HG03457 (cell line): ENCODE measurements around the gene GPR141.
"Not testable (repeated sequence)": the region's sequence is repeated elsewhere in the genome, so short reads cannot be mapped to it uniquely, and the experiment has no call there.

Experiments used
- ATAC-seq: cut with Tn5 transposase; IDR thresholded peaks from one replicate; pipeline ENCODE4 v1.9.1; 2021; ENCODE audit warnings: moderate number of reproducible peaks; ENCODE audit not compliant: unreplicated experiment

The GPR141 gene

DNA sequence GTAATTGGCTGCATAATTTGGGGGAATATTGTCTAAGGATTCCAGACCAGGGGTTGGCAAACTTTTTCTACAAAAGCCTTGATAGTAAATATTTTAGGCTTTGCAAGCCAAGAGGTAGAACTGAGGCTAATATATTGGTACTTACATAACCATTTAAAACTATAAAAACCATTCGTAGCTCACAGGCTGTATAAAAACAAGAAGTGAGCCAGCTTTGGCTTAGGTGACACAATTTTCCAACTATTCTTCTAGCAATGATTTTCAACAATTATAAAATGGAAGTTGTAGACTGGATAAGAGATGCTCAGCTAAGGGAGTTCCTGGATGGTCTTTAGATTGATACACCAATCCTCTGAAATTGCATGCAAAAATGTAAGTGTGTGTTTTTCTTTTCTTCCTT is 1.4 kb downstream of the GPR141 start:
- no peak for ATAC-seq

DNA sequence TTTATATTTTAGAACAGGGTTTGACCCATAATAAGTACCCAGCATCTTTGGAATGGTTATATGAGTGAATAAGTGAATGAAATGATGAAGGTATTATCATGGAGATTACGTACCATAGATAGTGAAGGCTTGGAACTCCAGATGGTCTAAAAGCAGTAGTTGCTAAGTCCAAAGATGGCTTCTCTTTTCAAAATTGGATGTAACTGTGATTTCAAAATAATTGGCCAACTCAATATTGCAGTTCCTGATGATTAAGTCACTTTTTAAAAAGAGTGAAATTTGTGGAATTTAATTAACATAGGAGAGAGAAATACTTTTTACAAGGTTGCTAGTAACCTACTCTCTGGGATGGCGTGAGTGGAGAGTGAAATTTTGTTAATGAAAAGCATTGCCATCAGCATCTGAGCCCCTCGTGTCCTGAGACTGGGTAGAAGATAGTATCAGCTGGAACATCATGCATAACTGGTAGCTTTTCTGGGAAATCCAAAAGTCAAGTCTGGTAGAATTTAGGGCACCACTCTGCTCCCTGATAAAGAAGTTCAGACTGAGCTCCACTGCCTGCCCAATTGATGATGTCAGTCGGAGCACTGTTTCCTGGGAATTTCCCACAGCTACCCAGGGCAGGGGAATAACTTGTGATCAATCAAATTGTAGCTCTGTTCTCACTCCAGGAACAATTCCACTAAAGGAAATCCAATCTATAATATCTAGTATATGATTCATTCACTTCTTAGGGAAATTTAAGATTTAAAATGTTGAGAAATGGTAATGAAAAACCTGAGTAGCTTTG is 3.2 kb downstream of the GPR141 start:
- no peak for ATAC-seq

DNA sequence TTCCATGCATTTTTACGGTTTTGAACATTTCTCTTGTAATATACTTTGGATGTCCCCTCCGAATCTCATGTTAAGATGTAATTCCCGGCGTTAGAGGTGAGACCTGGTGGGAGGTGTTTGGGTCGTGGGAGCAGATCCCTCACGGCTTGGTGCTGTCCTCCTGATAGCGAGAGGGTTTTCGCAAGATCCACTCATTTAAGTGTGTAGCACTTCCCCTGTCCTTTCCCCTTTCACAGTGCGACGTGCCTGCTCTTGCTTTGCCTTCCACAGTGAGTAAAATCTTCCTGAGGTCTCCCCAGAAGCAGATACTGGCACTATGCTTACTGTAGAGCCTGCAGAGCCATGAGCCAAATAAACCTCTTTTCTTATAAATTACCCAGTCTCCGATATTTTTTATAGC is 6.6 kb downstream of the GPR141 start:
- no peak for ATAC-seq

DNA sequence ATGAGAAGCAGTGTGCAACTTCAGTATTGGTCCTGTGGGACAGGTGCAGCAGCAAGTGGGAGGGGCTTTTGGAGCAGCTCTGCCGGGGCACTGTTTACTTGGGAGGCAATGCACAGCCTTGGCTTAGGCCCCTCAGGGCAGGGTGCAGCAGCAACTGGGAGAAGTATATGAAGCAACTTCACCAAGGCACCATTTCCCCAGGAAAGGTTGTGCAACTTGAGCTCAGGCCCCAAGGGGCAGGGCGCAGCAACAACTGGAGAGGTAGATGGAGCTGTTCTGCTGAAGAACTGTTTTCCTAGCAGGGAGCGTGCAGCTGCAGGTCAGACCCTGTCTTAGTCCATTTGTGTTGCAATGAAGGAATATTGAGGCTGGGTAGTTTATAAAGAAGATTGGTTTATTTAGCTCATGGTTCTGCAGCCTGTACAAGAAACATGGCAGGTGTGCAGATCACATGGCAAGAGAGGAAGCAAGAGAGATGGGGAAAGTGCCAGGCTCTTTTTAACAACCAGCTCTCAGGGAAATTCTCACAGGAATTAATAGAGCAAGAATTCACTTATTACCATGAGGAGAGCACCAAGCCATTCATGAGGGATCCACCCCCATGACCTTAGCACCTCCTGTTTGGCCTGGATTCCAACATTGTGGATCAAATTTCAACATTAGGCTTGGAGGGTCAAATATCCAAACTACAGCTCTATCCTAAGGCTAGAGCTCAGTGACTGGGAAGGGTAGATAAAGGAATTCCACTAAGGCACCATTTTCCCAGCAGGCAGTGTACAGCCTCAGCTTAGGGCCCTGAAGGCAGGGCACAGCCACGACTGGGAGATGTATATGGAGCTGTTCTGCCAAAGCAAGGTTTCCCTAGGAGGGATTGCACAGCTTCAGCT is 10.9 kb downstream of the GPR141 start:
- no peak for ATAC-seq

DNA sequence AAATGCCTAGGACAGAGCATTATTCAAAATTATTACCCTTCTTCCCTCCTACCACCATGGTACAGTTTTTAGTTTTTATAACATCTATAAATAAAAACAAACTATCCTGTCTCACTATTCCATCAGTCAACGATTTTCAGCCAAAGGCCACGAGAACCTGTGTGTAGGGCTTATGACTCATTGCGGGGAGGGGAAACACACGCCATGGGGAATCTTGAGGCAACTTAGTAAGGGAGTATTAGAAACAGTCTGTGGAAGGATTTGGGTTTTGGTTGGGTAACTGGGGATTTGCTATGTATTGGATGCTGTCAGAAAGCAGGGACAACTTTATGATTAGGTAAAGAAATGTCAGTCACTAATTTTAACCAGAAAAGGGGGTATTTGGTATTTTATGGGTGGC is 14.7 kb downstream of the GPR141 start:
- no peak for ATAC-seq

DNA sequence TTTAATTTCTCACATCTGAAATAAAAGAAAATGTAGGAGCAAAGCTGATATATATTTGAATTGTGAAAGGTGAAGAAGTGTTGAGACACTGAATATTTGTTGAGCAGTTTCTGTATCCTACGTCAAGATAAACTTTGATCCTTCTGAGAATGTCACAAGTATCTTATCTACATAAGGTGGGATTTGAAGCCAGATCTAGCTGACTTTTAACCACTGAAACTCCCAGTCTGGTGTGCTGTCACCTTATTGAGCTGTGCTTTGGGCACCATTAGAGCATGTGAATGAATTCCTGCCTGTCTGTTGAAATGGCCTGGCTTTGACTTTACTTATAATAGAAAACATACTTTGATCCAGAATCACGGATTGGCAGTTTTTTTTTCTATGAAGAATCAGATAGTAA is 15.2 kb downstream of the GPR141 start:
- no peak for ATAC-seq

DNA sequence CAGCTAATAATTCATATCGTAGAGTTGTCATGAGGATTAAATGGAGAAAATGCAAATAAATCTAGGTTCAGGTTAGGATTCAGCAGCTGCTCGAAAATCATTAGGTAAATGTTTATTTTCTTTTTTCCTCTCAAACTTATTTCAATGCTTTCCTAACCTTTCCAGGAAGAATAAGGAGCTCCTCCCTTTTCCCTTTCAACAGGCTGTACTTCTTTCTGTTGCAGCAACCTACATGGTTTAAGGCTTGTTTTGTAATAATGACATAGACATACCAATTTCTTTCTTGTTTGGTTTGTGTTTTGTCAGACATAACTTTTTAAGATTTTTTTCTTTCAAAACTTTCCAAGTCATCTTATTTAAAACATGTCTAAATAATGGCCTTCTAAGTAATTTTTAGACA is 18.2 kb downstream of the GPR141 start:
- no peak for ATAC-seq

- no peak for ATAC-seq
These were observed 19.8 kb downstream of the GPR141 start for GRCh38 chr7:37703361-37703760.

DNA sequence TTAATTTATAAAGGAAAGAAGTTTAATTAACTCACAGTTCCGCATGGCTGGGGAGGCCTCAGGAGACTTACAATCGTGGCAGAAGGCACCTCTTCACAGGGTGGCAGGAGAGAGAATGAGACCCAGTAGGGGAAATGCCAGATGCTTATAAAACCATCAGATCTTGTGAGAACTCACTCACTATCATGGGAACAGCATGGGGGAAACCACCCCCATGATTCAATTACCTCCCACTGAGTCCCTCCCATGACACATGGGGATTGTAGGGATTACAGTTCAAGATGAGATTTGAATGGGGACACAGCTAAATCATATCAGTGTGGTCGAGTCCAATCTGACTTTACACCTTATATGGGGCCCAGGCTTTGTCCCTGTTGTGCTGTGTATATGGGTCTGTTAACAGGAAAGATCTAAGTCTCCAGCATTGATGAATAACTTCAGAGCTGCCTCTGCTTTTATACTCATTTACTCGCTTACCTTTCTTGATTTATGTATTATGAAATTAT is 20.8 kb downstream of the GPR141 start:
- ATAC-seq: not testable (repeated sequence)

GRCh38 chr7:37705976-37706375 is 22.4 kb downstream of the GPR141 start:
- ATAC-seq: no peak

GRCh38 chr7:37706804-37707203 is 23.2 kb downstream of the GPR141 start:
- ATAC-seq: no peak

GRCh38 chr7:37707754-37708485 is 24.4 kb downstream of the GPR141 start:
- ATAC-seq: no peak

DNA sequence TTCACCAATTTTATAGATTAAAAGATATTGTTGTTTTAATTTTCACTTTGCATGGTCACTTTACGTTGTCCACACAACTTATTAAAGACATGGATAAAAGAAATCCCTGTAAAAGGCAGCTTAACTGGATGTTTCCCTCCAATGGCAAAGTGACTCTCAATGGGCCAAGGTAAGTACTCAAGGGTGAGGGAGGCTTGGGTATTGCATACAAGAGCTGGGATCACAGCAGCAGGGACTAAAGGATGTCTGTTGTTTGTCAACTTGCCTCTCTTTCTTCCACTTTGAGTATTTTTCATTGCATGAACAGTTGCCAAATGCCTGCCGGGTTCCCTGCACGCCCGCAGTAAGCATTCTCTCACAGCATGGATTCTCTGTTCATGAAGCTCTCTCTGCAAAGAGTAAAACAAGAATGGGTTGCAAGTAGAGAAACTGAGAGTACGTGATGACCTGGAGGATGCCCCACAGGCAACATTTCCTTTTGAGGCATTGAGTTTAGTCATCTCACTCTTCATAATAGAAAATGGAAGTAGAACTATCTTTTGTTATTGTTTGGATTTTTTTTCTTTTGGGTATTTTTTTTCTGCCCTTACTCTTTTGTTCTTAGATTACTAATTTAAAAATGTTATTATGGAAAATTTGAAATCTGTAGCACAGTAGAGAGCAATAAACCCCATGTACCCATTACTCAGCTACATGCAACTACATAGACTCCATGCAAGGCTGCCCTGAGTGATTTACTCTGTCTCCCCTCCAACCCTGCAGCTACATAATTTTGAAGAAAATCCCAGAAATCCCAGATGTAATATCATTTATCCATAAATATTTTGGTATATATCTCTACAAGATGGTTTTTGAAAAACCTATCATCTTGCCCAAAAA is 26.3 kb downstream of the GPR141 start:
- ATAC-seq: peak; percentile 84

GRCh38 chr7:37713613-37714012 is 30.0 kb downstream of the GPR141 start:
- no peak for ATAC-seq

- ATAC-seq: no peak
These were observed 31.0 kb downstream of the GPR141 start for GRCh38 chr7:37714606-37715005.

DNA sequence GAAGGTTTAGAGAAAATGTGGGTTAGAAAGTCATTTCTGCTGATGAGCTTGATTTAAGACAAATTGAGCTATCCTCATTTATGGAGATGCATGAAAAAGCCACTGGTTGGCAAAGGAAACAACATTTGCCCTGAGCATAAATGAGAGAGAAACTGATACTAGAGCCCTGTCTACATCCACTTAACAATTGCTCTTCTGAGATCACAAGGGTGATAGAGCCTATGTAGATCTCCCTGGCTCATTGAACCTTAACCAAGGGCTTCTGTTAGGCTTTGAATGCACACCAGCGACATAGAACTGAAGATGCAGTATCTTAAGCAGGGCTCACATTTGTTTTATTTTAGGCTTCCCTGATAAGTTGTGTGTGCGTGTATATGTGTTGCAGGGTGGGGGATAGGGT is 35.0 kb downstream of the GPR141 start:
- ATAC-seq: no peak

DNA sequence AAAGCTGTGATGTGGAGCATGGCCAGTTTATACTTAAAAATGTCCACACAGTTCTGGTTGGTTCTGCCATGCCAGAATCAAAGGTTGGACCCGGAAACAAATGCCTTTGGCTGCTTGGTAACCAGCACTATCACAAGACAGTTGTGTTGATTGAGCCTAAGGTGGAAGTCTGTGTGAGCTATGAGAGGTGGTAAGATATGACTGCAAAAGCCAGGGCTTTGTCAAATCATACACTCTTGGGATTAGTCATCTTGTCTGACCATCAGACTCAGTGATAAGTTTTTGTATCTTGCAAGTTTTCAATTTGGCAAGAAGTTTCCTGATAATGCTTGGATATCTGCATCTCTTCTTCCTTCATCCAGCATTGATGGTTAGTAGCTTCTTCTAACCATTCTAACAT is 35.5 kb downstream of the GPR141 start:
- ATAC-seq: no peak

GRCh38 chr7:37724732-37725131 is 41.2 kb downstream of the GPR141 start:
- no peak for ATAC-seq

DNA sequence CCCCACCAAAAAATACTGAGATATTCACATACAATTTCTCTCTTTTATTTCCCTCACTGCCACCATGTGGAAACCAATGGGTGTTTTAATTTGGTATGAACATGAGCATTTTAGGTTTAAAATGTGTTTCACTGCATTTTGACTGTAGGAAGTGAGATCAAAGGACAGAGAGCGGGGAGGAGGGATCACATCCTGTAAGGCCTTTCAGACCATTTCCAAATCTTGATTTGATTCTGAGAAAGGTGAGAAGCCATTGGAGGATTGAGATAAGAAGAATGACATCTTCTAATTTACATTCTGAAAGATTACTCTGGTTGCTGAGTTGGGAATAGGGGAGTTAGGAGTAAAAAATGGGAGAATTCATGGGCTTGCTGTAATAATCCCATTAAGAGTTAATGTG is 42.5 kb downstream of the GPR141 start:
- no peak for ATAC-seq

DNA sequence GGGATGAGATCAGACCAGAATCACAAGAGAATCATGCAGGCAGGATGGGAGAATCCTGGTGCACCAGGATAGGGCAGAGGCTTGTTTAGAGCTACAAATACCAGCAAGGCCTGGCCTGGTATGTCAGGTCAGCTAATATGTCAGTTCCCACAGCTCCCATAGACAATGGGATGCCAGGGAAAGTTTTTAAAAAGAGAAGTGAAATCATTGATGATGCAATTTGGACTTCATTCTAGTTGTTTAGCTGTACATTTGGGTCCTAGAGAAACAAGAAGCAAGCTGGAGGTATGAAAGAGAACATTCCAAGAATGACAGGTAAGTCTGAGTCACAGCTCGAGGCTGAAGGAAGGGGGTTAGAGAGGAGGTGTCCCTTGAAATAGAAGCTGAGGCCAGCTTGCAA is 45.2 kb downstream of the GPR141 start:
- ATAC-seq: peak; percentile 55
